ENCODE results near the gene NEO1.

The NEO1 gene

DNA sequence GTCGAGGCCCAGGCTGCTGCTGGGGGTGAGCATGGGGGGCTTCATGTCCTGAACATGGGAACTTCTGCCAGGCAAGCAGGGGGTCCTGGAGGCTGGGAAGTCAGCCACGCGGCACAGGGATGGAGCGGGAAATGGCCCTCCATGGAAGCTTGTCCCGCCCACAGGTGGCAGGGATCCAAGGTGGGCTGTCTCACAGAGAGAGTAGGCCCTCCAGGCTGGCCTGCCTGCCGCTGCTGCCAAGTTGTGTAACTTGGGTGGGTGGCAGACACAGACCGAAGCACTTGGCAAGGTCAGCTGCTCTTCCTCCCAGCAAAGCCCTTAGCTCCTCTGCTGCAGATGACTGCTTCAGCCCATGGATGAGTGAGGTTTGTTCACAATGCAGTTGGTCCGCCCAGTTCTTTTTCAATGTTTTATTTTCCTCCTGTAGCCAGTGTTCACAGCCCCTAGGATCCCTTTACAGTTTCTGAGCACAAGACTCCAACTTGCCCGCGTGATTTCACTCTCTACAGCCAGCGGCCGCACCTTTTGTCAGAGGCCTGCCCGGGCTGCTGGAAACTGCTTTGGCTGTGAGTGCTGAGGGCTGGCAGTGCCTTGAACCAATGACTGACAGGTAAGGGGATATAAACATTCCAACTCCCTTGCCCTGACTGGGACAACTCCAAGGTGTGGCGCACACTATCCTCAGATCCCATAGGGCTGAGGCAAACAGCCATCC, 289.8 kb downstream of the NEO1 start:
- no peak for ATAC-seq
- TF ChIP-seq ZFP3 (CRISPR knock-in tag; IDR thresholded peaks at IDR 0.05) (no peak), PPARA (CRISPR knock-in tag; IDR thresholded peaks at IDR 0.05; ENCODE audit: borderline replicate concordance) (no peak), CSDC2 (CRISPR knock-in tag; IDR thresholded peaks at IDR 0.05) (no peak), OSR1 (CRISPR knock-in tag; IDR thresholded peaks at IDR 0.05) (no peak), GLIS3 (CRISPR knock-in tag; IDR thresholded peaks at IDR 0.05) (no peak), ARNTL (CRISPR knock-in tag; IDR thresholded peaks at IDR 0.05; ENCODE audit: borderline replicate concordance, low read depth) (no peak), ZFP30 (CRISPR knock-in tag; IDR thresholded peaks at IDR 0.05) (no peak), ZNF8 (CRISPR knock-in tag; IDR thresholded peaks at IDR 0.05) (no peak), BACH2 (CRISPR knock-in tag; IDR thresholded peaks at IDR 0.05; ENCODE audit: borderline replicate concordance) (no peak), ISL1 (CRISPR knock-in tag; IDR thresholded peaks at IDR 0.05) (no peak), ZC3H10 (CRISPR knock-in tag; IDR thresholded peaks at IDR 0.05) (no peak), TCF4 (CRISPR knock-in tag; IDR thresholded peaks at IDR 0.05; ENCODE audit: borderline replicate concordance) (no peak), RARB (CRISPR knock-in tag; IDR thresholded peaks at IDR 0.05) (no peak), ZNF565 (CRISPR knock-in tag; conservative IDR thresholded peaks at IDR 0.05; ENCODE audit: low read depth) (no peak), SNAI2 (CRISPR knock-in tag; IDR thresholded peaks at IDR 0.05) (no peak), CSRNP3 (CRISPR knock-in tag; IDR thresholded peaks at IDR 0.05) (no peak), CREB5 (CRISPR knock-in tag; IDR thresholded peaks at IDR 0.05; ENCODE audit: low read depth) (no peak), TOX (CRISPR knock-in tag; IDR thresholded peaks at IDR 0.05; ENCODE audit: borderline replicate concordance) (no peak)
- TF ChIP-seq, protein P1, sequence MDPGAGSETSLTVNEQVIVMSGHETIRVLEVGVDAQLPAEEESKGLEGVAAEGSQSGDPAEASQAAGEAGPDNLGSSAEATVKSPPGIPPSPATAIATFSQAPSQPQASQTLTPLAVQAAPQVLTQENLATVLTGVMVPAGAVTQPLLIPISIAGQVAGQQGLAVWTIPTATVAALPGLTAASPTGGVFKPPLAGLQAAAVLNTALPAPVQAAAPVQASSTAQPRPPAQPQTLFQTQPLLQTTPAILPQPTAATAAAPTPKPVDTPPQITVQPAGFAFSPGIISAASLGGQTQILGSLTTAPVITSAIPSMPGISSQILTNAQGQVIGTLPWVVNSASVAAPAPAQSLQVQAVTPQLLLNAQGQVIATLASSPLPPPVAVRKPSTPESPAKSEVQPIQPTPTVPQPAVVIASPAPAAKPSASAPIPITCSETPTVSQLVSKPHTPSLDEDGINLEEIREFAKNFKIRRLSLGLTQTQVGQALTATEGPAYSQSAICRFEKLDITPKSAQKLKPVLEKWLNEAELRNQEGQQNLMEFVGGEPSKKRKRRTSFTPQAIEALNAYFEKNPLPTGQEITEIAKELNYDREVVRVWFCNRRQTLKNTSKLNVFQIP (CRISPR knock-in tag; IDR thresholded peaks at IDR 0.05; ENCODE audit: borderline replicate concordance, low read depth): no peak
- TF ChIP-seq, protein P2, sequence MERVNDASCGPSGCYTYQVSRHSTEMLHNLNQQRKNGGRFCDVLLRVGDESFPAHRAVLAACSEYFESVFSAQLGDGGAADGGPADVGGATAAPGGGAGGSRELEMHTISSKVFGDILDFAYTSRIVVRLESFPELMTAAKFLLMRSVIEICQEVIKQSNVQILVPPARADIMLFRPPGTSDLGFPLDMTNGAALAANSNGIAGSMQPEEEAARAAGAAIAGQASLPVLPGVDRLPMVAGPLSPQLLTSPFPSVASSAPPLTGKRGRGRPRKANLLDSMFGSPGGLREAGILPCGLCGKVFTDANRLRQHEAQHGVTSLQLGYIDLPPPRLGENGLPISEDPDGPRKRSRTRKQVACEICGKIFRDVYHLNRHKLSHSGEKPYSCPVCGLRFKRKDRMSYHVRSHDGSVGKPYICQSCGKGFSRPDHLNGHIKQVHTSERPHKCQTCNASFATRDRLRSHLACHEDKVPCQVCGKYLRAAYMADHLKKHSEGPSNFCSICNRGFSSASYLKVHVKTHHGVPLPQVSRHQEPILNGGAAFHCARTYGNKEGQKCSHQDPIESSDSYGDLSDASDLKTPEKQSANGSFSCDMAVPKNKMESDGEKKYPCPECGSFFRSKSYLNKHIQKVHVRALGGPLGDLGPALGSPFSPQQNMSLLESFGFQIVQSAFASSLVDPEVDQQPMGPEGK (CRISPR knock-in tag; IDR thresholded peaks at IDR 0.05; ENCODE audit: borderline replicate concordance): no peak

DNA sequence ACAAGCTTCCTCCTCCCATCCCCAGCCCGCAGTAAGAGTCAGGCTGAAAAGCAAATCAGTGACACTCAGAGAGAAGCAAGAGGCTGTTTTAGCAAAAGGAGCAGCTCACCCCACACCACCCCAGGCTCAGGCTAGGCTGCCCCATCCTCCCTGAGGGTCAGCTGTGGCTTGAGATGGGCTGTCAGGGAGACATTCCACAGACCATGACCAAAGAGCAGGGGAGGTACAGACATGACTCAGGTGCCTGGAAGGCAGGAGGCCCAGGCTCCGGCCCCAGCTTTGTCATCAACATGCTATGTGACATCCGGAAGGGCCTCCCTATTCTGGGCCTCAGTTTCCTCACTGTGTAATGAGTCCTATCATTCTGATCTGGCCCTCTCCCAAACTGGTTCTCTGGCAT, 291.8 kb downstream of the NEO1 start:
- TF ChIP-seq GLIS3 (CRISPR knock-in tag; IDR thresholded peaks at IDR 0.05) (no peak), CSRNP3 (CRISPR knock-in tag; IDR thresholded peaks at IDR 0.05) (no peak), RARB (CRISPR knock-in tag; IDR thresholded peaks at IDR 0.05) (no peak), ESRRG (CRISPR knock-in tag; IDR thresholded peaks at IDR 0.05) (no peak), ZNF565 (CRISPR knock-in tag; conservative IDR thresholded peaks at IDR 0.05; ENCODE audit: low read depth) (no peak), ZNF70 (CRISPR knock-in tag; IDR thresholded peaks at IDR 0.05) (no peak), BACH2 (CRISPR knock-in tag; IDR thresholded peaks at IDR 0.05; ENCODE audit: borderline replicate concordance) (no peak), TOX (CRISPR knock-in tag; IDR thresholded peaks at IDR 0.05; ENCODE audit: borderline replicate concordance) (no peak), ZFP30 (CRISPR knock-in tag; IDR thresholded peaks at IDR 0.05) (no peak), ZC3H10 (CRISPR knock-in tag; IDR thresholded peaks at IDR 0.05) (no peak)
- no peak for ATAC-seq

- no peak for ATAC-seq
- TF ChIP-seq TCF4 (CRISPR knock-in tag; IDR thresholded peaks at IDR 0.05; ENCODE audit: borderline replicate concordance) (no peak), ISL1 (CRISPR knock-in tag; IDR thresholded peaks at IDR 0.05) (no peak), SNAI2 (CRISPR knock-in tag; IDR thresholded peaks at IDR 0.05) (no peak), GLIS3 (CRISPR knock-in tag; IDR thresholded peaks at IDR 0.05) (no peak)
- TF ChIP-seq, protein P2 (CRISPR knock-in tag; IDR thresholded peaks at IDR 0.05; ENCODE audit: borderline replicate concordance): no peak
Measured at GRCh38 chr15:73345658-73346057, 293.4 kb downstream of the NEO1 start.
